ENCODE measurements around the gene CPNE5.

DNA sequence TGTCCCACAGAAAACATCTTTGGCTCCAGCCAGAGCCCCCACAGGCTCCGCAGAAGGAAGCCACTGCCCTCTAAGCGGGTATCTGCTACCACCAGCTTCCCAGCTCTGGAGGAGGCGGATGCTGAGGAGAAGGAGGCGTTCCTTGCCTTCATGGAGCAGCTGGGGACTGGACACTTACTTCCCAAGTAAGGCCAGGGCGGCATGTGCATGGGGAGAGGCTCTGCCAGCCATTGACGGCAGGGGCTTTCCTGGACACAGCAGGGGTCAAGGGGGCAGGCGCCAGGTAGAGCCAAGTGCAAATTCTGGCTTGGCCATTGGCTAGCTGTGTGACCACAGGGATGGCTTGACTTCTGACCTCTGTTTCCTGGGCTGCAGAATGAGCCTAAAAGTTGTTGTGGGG is 123.8 kb downstream of the CPNE5 start:
- TF ChIP-seq, protein P1, sequence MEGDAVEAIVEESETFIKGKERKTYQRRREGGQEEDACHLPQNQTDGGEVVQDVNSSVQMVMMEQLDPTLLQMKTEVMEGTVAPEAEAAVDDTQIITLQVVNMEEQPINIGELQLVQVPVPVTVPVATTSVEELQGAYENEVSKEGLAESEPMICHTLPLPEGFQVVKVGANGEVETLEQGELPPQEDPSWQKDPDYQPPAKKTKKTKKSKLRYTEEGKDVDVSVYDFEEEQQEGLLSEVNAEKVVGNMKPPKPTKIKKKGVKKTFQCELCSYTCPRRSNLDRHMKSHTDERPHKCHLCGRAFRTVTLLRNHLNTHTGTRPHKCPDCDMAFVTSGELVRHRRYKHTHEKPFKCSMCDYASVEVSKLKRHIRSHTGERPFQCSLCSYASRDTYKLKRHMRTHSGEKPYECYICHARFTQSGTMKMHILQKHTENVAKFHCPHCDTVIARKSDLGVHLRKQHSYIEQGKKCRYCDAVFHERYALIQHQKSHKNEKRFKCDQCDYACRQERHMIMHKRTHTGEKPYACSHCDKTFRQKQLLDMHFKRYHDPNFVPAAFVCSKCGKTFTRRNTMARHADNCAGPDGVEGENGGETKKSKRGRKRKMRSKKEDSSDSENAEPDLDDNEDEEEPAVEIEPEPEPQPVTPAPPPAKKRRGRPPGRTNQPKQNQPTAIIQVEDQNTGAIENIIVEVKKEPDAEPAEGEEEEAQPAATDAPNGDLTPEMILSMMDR (IDR thresholded peaks at IDR 0.05) = no peak
- TF ChIP-seq FOSL2 (IDR thresholded peaks at IDR 0.05) = no peak
- TF ChIP-seq FOSL2 (CRISPR knock-in tag; IDR thresholded peaks at IDR 0.05) = no peak
- no peak for TF ChIP-seq RCOR1 (IDR thresholded peaks at IDR 0.05; ENCODE audit: low read depth, low read length)
- TF ChIP-seq POLR2A (IDR thresholded peaks at IDR 0.05; ENCODE audit: low read length) = no peak
- TF ChIP-seq, protein P2, sequence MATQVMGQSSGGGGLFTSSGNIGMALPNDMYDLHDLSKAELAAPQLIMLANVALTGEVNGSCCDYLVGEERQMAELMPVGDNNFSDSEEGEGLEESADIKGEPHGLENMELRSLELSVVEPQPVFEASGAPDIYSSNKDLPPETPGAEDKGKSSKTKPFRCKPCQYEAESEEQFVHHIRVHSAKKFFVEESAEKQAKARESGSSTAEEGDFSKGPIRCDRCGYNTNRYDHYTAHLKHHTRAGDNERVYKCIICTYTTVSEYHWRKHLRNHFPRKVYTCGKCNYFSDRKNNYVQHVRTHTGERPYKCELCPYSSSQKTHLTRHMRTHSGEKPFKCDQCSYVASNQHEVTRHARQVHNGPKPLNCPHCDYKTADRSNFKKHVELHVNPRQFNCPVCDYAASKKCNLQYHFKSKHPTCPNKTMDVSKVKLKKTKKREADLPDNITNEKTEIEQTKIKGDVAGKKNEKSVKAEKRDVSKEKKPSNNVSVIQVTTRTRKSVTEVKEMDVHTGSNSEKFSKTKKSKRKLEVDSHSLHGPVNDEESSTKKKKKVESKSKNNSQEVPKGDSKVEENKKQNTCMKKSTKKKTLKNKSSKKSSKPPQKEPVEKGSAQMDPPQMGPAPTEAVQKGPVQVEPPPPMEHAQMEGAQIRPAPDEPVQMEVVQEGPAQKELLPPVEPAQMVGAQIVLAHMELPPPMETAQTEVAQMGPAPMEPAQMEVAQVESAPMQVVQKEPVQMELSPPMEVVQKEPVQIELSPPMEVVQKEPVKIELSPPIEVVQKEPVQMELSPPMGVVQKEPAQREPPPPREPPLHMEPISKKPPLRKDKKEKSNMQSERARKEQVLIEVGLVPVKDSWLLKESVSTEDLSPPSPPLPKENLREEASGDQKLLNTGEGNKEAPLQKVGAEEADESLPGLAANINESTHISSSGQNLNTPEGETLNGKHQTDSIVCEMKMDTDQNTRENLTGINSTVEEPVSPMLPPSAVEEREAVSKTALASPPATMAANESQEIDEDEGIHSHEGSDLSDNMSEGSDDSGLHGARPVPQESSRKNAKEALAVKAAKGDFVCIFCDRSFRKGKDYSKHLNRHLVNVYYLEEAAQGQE (IDR thresholded peaks at IDR 0.05) = no peak
- no peak for TF ChIP-seq POLR2AphosphoS2 (conservative IDR thresholded peaks at IDR 0.05; ENCODE audit: low read length)
